Hindlimb muscle (tissue), 1 donor: ENCODE measurements around the gene GPR180. TPM values are rescaled to one million over a fixed set of nuclear protein-coding genes. Genes with fewer than 3 reads are reported as not detected.
"Not testable (repeated sequence)": the region's sequence is repeated elsewhere in the genome, so short reads cannot be mapped to it uniquely, and the experiment has no call there.

Source experiments
- DNase-seq: peaks from one replicate; pipeline ENCODE4 v3.0.0-alpha.2; 2013
- polyA plus RNA-seq: library from polyadenylated mRNA; unstranded; fragments of 120-200 nt; gene quantifications from one replicate; pipeline ENCODE4 v1.2.1, GENCODE V29; 2013; ENCODE audit not compliant: insufficient read length

The GPR180 gene
- polyA plus RNA-seq, 1 donor, result 5.7 TPM

- no peak for DNase-seq
These were observed 3.4 kb upstream of the GPR180 start for GRCh38 chr13:94598281-94598680.

GRCh38 chr13:94599877-94600276 is 1.8 kb upstream of the GPR180 start:
- no peak for DNase-seq

- DNase-seq, result no peak
These were observed 810 bp downstream of the GPR180 start for GRCh38 chr13:94602467-94602866.

- no peak for DNase-seq
These were observed 5.4 kb downstream of the GPR180 start for GRCh38 chr13:94607056-94607455.

- DNase-seq, result no peak
These were observed 6.3 kb downstream of the GPR180 start for GRCh38 chr13:94607939-94608338.

GRCh38 chr13:94608586-94608985 is 6.9 kb downstream of the GPR180 start:
- no peak for DNase-seq

GRCh38 chr13:94609196-94609595 is 7.5 kb downstream of the GPR180 start:
- no peak for DNase-seq

- DNase-seq, result no peak
These were observed 8.8 kb downstream of the GPR180 start for GRCh38 chr13:94610475-94610874.

GRCh38 chr13:94612050-94612449 is 10.4 kb downstream of the GPR180 start:
- DNase-seq, result no peak

- DNase-seq, result no peak
These were observed 11.4 kb downstream of the GPR180 start for GRCh38 chr13:94613051-94613450.

- no peak for DNase-seq
These were observed 15.8 kb downstream of the GPR180 start for GRCh38 chr13:94617389-94618000.

- DNase-seq, result peak; percentile 10
These were observed 18.7 kb downstream of the GPR180 start for GRCh38 chr13:94620286-94620896.

GRCh38 chr13:94622344-94622743 is 20.7 kb downstream of the GPR180 start:
- no peak for DNase-seq

- DNase-seq, result no peak
These were observed 21.7 kb downstream of the GPR180 start for GRCh38 chr13:94623316-94623715.

GRCh38 chr13:94630858-94631257 is 29.2 kb downstream of the GPR180 start:
- DNase-seq, result no peak

- DNase-seq, result no peak
These were observed 30.7 kb downstream of the GPR180 start for GRCh38 chr13:94632226-94632980.

GRCh38 chr13:94636096-94636495 is 34.4 kb downstream of the GPR180 start:
- DNase-seq, result not testable (repeated sequence)

- no peak for DNase-seq
These were observed 35.4 kb downstream of the GPR180 start for GRCh38 chr13:94636942-94637578.

- DNase-seq, result not testable (repeated sequence)
These were observed 36.0 kb downstream of the GPR180 start for GRCh38 chr13:94637677-94638076.

- DNase-seq, result no peak
These were observed 39.1 kb downstream of the GPR180 start for GRCh38 chr13:94640721-94641120.

GRCh38 chr13:94641409-94641941 is 39.8 kb downstream of the GPR180 start:
- DNase-seq, result peak; percentile 46

GRCh38 chr13:94646904-94647303 is 45.2 kb downstream of the GPR180 start:
- DNase-seq, result no peak

GRCh38 chr13:94656176-94656575 is 54.5 kb downstream of the GPR180 start:
- no peak for DNase-seq
